HepG2 (cell line): ENCODE data around the gene SLC22A7. TPM values are rescaled to one million over a fixed set of nuclear protein-coding genes. Genes with fewer than 3 reads are reported as not detected.

Experiments used
- AKNA ChIP-seq: sonication (generic); formaldehyde crosslinking; IDR thresholded peaks from 2 replicates; pipeline ENCODE4 v1.4.0; 2020; ENCODE audit warnings: missing genetic modification reagents, borderline replicate concordance
- BATF2 ChIP-seq: sonication (generic); formaldehyde crosslinking; IDR thresholded peaks from 2 replicates; pipeline ENCODE4 v1.8.0; 2022; ENCODE audit warnings: mild to moderate bottlenecking, missing genetic modification reagents, moderate library complexity
- DZIP1 ChIP-seq: sonication (generic); formaldehyde crosslinking; IDR thresholded peaks from 2 replicates; pipeline ENCODE4 v1.5.0; 2020; ENCODE audit warnings: mild to moderate bottlenecking, missing genetic modification reagents
- HOXD1 ChIP-seq: sonication (generic); formaldehyde crosslinking; IDR thresholded peaks from 2 replicates; pipeline ENCODE4 v1.5.0; 2020; ENCODE audit warnings: missing genetic modification reagents
- JUNB ChIP-seq: sonication (generic); formaldehyde crosslinking; IDR thresholded peaks from 2 replicates; pipeline ENCODE4 v1.8.0; 2022; ENCODE audit warnings: missing genetic modification reagents, mild to moderate bottlenecking, borderline replicate concordance
- MIER3 ChIP-seq: IDR thresholded peaks from 2 replicates; pipeline ENCODE4 v1.6.1; 2016; ENCODE audit warnings: missing compliant biosample characterization, borderline replicate concordance
- NR1H2 ChIP-seq: sonication (generic); formaldehyde crosslinking; IDR thresholded peaks from 2 replicates; pipeline ENCODE4 v1.8.1; 2022; ENCODE audit warnings: low read depth, missing genetic modification reagents, borderline replicate concordance
- SMYD3 ChIP-seq: sonication (generic); formaldehyde crosslinking; IDR thresholded peaks from 2 replicates; pipeline ENCODE4 v1.8.1; 2023; ENCODE audit warnings: mild to moderate bottlenecking, missing genetic modification reagents
- ZBTB49 ChIP-seq: sonication (generic); formaldehyde crosslinking; IDR thresholded peaks from 2 replicates; pipeline ENCODE4 v1.4.0; 2020; ENCODE audit warnings: missing genetic modification reagents, borderline replicate concordance
- ZFP90 ChIP-seq: sonication (generic); formaldehyde crosslinking; IDR thresholded peaks from 2 replicates; pipeline ENCODE4 v1.8.0; 2022; ENCODE audit warnings: missing genetic modification reagents, mild to moderate bottlenecking, inconsistent platforms, borderline replicate concordance
- ZNF513 ChIP-seq: sonication (generic); formaldehyde crosslinking; conservative IDR thresholded peaks from 2 replicates; pipeline ENCODE4 v1.5.0; 2020; ENCODE audit warnings: missing genetic modification reagents
- ZNF784 ChIP-seq: sonication (generic); formaldehyde crosslinking; IDR thresholded peaks from 2 replicates; pipeline ENCODE4 v1.5.1; 2020; ENCODE audit warnings: missing genetic modification reagents, mild to moderate bottlenecking, borderline replicate concordance
- ZNF879 ChIP-seq: sonication (generic); formaldehyde crosslinking; IDR thresholded peaks from 2 replicates; pipeline ENCODE4 v1.8.1; 2023; ENCODE audit warnings: missing genetic modification reagents
- polyA plus RNA-seq, 8 experiments: library from polyadenylated mRNA; depleted of rRNA in 3 of 8; stranded (reverse) in 7 of 8; unstranded in 1 of 8; fragments of >200 nt; fragmentation: Illumina TruSeq in 4 of 8; extraction: Trizol in 4 of 8; gene quantifications; 2 replicates each; pipeline versions ENCODE4 v1.2.1 to v1.2.3, GENCODE V29; 2011 to 2016; ENCODE audit warnings: low read depth in 4 of 8, missing spikeins in 1 of 8, mixed read lengths in 1 of 8; ENCODE audit not compliant: insufficient read depth in 1 of 8
- total RNA-seq, 5 experiments: library from RNA; depleted of rRNA; stranded (reverse); fragments of >200 nt; fragmentation: Illumina TruSeq; extraction: Trizol; gene quantifications; 2 replicates each; pipeline ENCODE4 v1.2.3, GENCODE V29; 2016; ENCODE audit warnings: low read depth in 1 of 5

Gene SLC22A7
- total and polyA plus RNA-seq, 2 of the 13 experiments (the other 11 are each of a cell fraction or from before 2014, with no cell fraction given), result 5.3 to 22.6 TPM

- no peak for TF ChIP-seq ZNF513 (CRISPR knock-in tag)
- no peak for TF ChIP-seq AKNA (CRISPR knock-in tag)
- TF ChIP-seq NR1H2 (CRISPR knock-in tag), result no peak; the same call in 1 of the 2 replicates
- TF ChIP-seq ZFP90, result peak; percentile 87
- TF ChIP-seq ZBTB49 (CRISPR knock-in tag), result no peak
- no peak; the same call in 1 of the 2 replicates for TF ChIP-seq ZNF784 (CRISPR knock-in tag)
- peak; percentile 31; the same call in 1 of the 2 replicates for TF ChIP-seq HOXD1 (CRISPR knock-in tag)
- no peak for TF ChIP-seq ZNF879 (CRISPR knock-in tag)
- TF ChIP-seq MIER3 (CRISPR knock-in tag), result peak; percentile 51; the same call in 1 of the 2 replicates
- no peak for TF ChIP-seq BATF2 (CRISPR knock-in tag)
- TF ChIP-seq SMYD3 (CRISPR knock-in tag), result no peak
- TF ChIP-seq JUNB (CRISPR knock-in tag), result no peak
- TF ChIP-seq DZIP1 (CRISPR knock-in tag), result 0 out of 2 replicates have a peak, but pooled peaks have one; percentile 19
These were observed 20.2 kb upstream of the SLC22A7 start (continued) for GRCh38 chr6:43277643-43278523.
